GM23338 (cell line): ENCODE measurements around the gene TPRX1. TPM values are rescaled to one million over a fixed set of nuclear protein-coding genes. Genes with fewer than 3 reads are reported as not detected.

ENCODE experiments used
- ATAC-seq: fragments of 200-7000 bp; cut with Tn5 transposase; 3 replicates; pipeline ENCODE4 v1.9.1; 2020
- DNase-seq: peaks from one replicate; pipeline ENCODE4 v3.0.0-alpha.2; 2015; ENCODE audit warnings: low spot score
- H2AFZ ChIP-seq: fragments of 200-600 bp; sonication (generic); 2 replicates; pipeline ENCODE4 v1.8.0; 2016; ENCODE audit warnings: antibody characterized with exemption, mild to moderate bottlenecking, moderate library complexity
- H3F3A ChIP-seq: fragments of 200-600 bp; sonication (generic); replicated peaks from 2 replicates; pipeline ENCODE4 v1.8.0; 2017; ENCODE audit warnings: antibody characterized with exemption, mixed run types, low read depth
- H3K27ac ChIP-seq: fragments of 200-600 bp; sonication (generic); 2 replicates; pipeline ENCODE4 v1.6.1; 2016; ENCODE audit warnings: low read depth
- H3K27me3 ChIP-seq: fragments of 200-600 bp; sonication (generic); 2 replicates; pipeline ENCODE4 v1.8.0; 2016; ENCODE audit warnings: mild to moderate bottlenecking, mixed run types, moderate library complexity; ENCODE audit not compliant: insufficient read depth
- H3K36me3 ChIP-seq: fragments of 200-600 bp; sonication (generic); 2 replicates; pipeline ENCODE4 v1.8.0; 2016; ENCODE audit warnings: mild to moderate bottlenecking; ENCODE audit not compliant: insufficient read depth
- H3K4me1 ChIP-seq: fragments of 200-600 bp; sonication (generic); 2 replicates; pipeline ENCODE4 v1.8.0; 2016; ENCODE audit warnings: mild to moderate bottlenecking, moderate library complexity; ENCODE audit not compliant: insufficient read depth
- H3K4me2 ChIP-seq: fragments of 200-600 bp; sonication (generic); 2 replicates; pipeline ENCODE4 v1.7.1; 2017; ENCODE audit warnings: mixed run types
- H3K4me3 ChIP-seq: fragments of 200-600 bp; sonication (generic); 2 replicates; pipeline ENCODE4 v1.6.1; 2016; ENCODE audit warnings: mixed run types
- H3K79me2 ChIP-seq: fragments of 200-600 bp; sonication (generic); replicated peaks from 2 replicates; pipeline ENCODE4 v1.8.0; 2017; ENCODE audit warnings: mild to moderate bottlenecking; ENCODE audit not compliant: insufficient read depth
- H3K9me2 ChIP-seq: fragments of 200-600 bp; sonication (generic); 2 replicates; pipeline ENCODE4 v1.8.0; 2017; ENCODE audit not compliant: insufficient read depth
- H4K20me1 ChIP-seq: fragments of 200-600 bp; sonication (generic); replicated peaks from 2 replicates; pipeline ENCODE4 v1.8.0; 2017; ENCODE audit warnings: mild to moderate bottlenecking; ENCODE audit not compliant: insufficient read depth
- H3K27ac Mint-ChIP-seq: 2 replicates; pipeline ENCODE4 v1.8.0; 2020; ENCODE audit warnings: inconsistent platforms, mild to moderate bottlenecking, moderate library complexity, mixed read lengths
- H3K27me3 Mint-ChIP-seq: 3 replicates; pipeline ENCODE4 v1.8.0; 2022; ENCODE audit warnings: low read depth, mild to moderate bottlenecking, moderate library complexity, mixed read lengths, inconsistent platforms; ENCODE audit not compliant: insufficient read depth, poor library complexity
- H3K36me3 Mint-ChIP-seq: 3 replicates; pipeline ENCODE4 v1.8.0; 2021; ENCODE audit warnings: low read depth, mild to moderate bottlenecking, inconsistent platforms, moderate library complexity, mixed read lengths
- H3K4me1 Mint-ChIP-seq: 3 replicates; pipeline ENCODE4 v1.8.0; 2020; ENCODE audit warnings: mild to moderate bottlenecking, inconsistent platforms, mixed read lengths
- H3K4me3 Mint-ChIP-seq: 3 replicates; pipeline ENCODE4 v1.8.0; 2021; ENCODE audit warnings: moderate library complexity, mild to moderate bottlenecking, inconsistent platforms, mixed read lengths
- H3K9me3 Mint-ChIP-seq: 3 replicates; pipeline ENCODE4 v1.8.0; 2020; ENCODE audit warnings: moderate library complexity, mild to moderate bottlenecking, inconsistent platforms, mixed read lengths
- CREB1 ChIP-seq: fragments of 250-450 bp; sonication (Bioruptor Pico); IDR thresholded peaks from 2 replicates; pipeline ENCODE4 v1.5.0; 2020; ENCODE audit warnings: low read depth, mild to moderate bottlenecking, moderate library complexity
- ETS1 ChIP-seq: IDR thresholded peaks from 2 replicates; pipeline ENCODE4 v1.6.1; 2016; ENCODE audit warnings: antibody characterized with exemption
- EZH2 ChIP-seq: fragments of 200-600 bp; sonication (generic); IDR thresholded peaks from one replicate; pipeline ENCODE4 v1.8.0; 2017; ENCODE audit warnings: antibody characterized with exemption, mild to moderate bottlenecking, low read depth; ENCODE audit not compliant: unreplicated experiment
- EZH2phosphoT487 ChIP-seq: fragments of 200-600 bp; sonication (generic); IDR thresholded peaks from one replicate; pipeline ENCODE4 v1.8.1; 2018; ENCODE audit warnings: antibody characterized with exemption; ENCODE audit not compliant: unreplicated experiment
- JUNB ChIP-seq: IDR thresholded peaks from one replicate; pipeline ENCODE4 v1.6.1; 2016; ENCODE audit warnings: antibody characterized with exemption; ENCODE audit not compliant: unreplicated experiment
- NANOG ChIP-seq: IDR thresholded peaks from 2 replicates; pipeline ENCODE4 v1.6.1; 2016; ENCODE audit warnings: antibody characterized with exemption, borderline replicate concordance
- POLR2AphosphoS5 ChIP-seq: IDR thresholded peaks from 2 replicates; pipeline ENCODE4 v1.6.1; 2016; ENCODE audit warnings: antibody characterized with exemption, low read depth
- ZNF114 ChIP-seq: fragments of 250-450 bp; sonication (Bioruptor Pico); IDR thresholded peaks from 2 replicates; pipeline ENCODE4 v1.5.0; 2020; ENCODE audit warnings: mild to moderate bottlenecking, moderate library complexity
- ZNF462 ChIP-seq: fragments of 250-450 bp; sonication (Bioruptor Pico); IDR thresholded peaks from 2 replicates; pipeline ENCODE4 v1.5.0; 2020; ENCODE audit warnings: mild to moderate bottlenecking, moderate library complexity
- polyA plus RNA-seq: library from polyadenylated mRNA; unstranded; fragments of >200 nt; fragmentation: Nextera tagmentation; extraction: Ambion mirVana; gene quantifications from 2 replicates; pipeline ENCODE4 v1.2.1, GENCODE V29; 2016
- total RNA-seq: library from RNA; depleted of rRNA; stranded (reverse); fragments of >200 nt; shearing (Covaris generic); gene quantifications from 2 replicates; pipeline ENCODE4 v1.2.3, GENCODE V29; 2014

The TPRX1 gene
- total and polyA plus RNA-seq, 2 experiments from 2014 or later = 0.28 TPM; not detected in 1

DNA sequence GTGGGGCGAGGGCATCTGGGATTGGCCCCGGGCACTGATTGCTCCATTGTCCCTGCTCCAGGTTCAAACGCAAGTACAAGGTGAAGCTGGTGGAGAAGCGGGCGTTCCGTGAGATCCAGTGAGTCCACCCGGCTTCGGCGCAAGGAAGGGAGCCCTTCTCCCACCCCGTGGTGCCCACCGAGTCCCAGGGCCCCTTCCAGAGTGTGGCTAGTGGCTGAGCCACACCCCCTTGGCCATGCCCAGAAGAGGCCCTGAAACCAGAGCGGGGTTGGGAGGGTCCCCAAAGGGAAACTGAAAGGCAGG is 47.8 kb downstream of the TPRX1 start:
- H3K4me3 ChIP-seq = no peak overlapping the region
- H3K4me1 ChIP-seq = no peaks in the 10 kb centered on the region
- H3F3A ChIP-seq = peaks cover 21% of the 10 kb centered on the region
- no peak for TF ChIP-seq NANOG
- no peak for TF ChIP-seq EZH2
- TF ChIP-seq ETS1 = no peak
- no peaks in the 10 kb centered on the region for H3K79me2 ChIP-seq
- no peak overlapping the region for H3K27ac ChIP-seq
- no peak overlapping the region for H2AFZ ChIP-seq
- no peaks in the 10 kb centered on the region for H3K9me2 ChIP-seq
- ATAC-seq (no peak), DNase-seq (no peak)
- H3K4me1 Mint-ChIP-seq = no peaks in the 10 kb centered on the region
- H3K27me3 ChIP-seq = no peaks in the 10 kb centered on the region
- H3K36me3 Mint-ChIP-seq = peaks cover 66% of the 10 kb centered on the region
- 0 out of 2 replicates have a peak, but pooled peaks cover 4% of the 10 kb centered on the region for H4K20me1 ChIP-seq
- H3K4me3 Mint-ChIP-seq = no peak overlapping the region
- peaks cover 37% of the 10 kb centered on the region for H3K36me3 ChIP-seq
- peaks cover 14% of the 10 kb centered on the region for H3K27me3 Mint-ChIP-seq
- H3K27ac Mint-ChIP-seq = no peak overlapping the region
- H3K4me2 ChIP-seq = no peak overlapping the region
- H3K9me3 Mint-ChIP-seq = no peaks in the 10 kb centered on the region; the same call in 2 of the 3 replicates

DNA sequence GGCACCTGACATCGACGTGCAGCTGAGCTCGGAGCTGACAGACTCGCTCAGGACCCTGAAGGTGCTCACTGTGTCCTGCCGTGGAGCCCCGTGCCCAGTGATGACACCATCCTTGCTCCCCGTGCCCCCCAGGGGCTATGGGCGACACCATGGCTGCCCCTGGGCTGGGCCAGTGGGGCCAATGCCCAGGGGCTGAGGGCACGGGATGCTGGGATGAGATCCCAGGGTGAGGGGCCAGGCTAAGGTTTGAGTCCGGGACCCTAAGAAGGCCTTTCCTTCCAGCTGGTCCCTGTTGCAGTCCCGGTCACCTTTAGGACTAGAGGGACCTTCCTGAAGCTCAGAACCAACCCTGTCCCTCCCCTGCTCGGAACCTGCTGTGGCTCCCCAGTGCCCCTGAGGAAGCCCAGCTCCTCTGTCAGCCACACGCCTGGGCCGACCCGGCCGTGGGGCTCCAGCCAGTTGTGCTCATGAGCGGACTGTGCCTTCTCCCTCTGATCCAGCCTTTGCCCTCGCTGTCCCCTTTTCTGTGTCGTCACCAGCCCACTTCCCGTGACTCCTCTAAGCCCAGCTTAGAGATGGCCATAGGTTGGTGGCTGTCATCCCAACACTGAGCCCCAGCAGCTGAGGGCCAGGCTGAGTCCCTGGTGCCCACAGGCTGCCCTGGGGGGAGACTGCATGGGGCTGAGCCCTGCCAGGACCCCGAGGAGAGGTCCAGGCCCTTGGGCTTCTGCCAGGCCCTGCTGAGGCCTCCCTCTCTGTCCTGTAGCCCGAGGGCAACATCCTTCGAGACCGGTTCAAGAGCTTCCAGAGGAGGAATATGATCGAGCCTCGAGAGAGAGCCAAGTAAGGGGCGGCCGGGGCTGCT is 48.4 kb downstream of the TPRX1 start:
- peaks cover 41% of the 10 kb centered on the region for H3K36me3 ChIP-seq
- H3K4me1 ChIP-seq = no peaks in the 10 kb centered on the region
- Mint-ChIP-seq H3K27me3 (peaks cover 14% of the 10 kb centered on the region), H3K27ac (no peak overlapping the region), H3K36me3 (peaks cover 72% of the 10 kb centered on the region), H3K9me3 (no peaks in the 10 kb centered on the region; the same call in 2 of the 3 replicates), H3K4me1 (no peaks in the 10 kb centered on the region), H3K4me3 (no peak overlapping the region)
- peaks cover 16% of the 10 kb centered on the region for H3F3A ChIP-seq
- 0 out of 2 replicates have a peak, but pooled peaks cover 4% of the 10 kb centered on the region for H4K20me1 ChIP-seq
- H2AFZ ChIP-seq = no peak overlapping the region
- ATAC-seq (no peak), DNase-seq (no peak)
- H3K79me2 ChIP-seq = no peaks in the 10 kb centered on the region
- no peak overlapping the region for H3K4me2 ChIP-seq
- H3K9me2 ChIP-seq = no peaks in the 10 kb centered on the region
- H3K27ac ChIP-seq = no peak overlapping the region
- H3K27me3 ChIP-seq = no peaks in the 10 kb centered on the region
- no peak overlapping the region for H3K4me3 ChIP-seq
- TF ChIP-seq JUNB (no peak), POLR2AphosphoS5 (no peak), ETS1 (no peak), ZNF114 (no peak), EZH2 (no peak), ZNF462 (CRISPR knock-in tag) (no peak), EZH2phosphoT487 (no peak), NANOG (no peak), CREB1 (CRISPR knock-in tag) (no peak)
